Activated T-cell treated with anti-CD3 and anti-CD28 coated beads, Interleukin-2, amount 50 U/mL, for 72 hours (primary cell): ENCODE measurements around the gene HSD17B13. TPM values are rescaled to one million over a fixed set of nuclear protein-coding genes. Genes with fewer than 3 reads are reported as not detected.
"Not testable (repeated sequence)": the region's sequence is repeated elsewhere in the genome, so short reads cannot be mapped to it uniquely, and the experiment has no call there.

Experiments used
- ATAC-seq, 2 donors: fragments of 150-1000 bp; cut with Tn5 transposase; replicated peaks in 1 of 2; 2 replicates each; pipeline ENCODE4 v1.10.0; 2021; ENCODE audit warnings: moderate library complexity in 2 of 2, mild to moderate bottlenecking in 1 of 2
- DNase-seq, 2 donors: peaks; one replicate each; pipeline ENCODE4 v3.0.0; 2021 to 2022; ENCODE audit warnings: mixed read lengths in 1 of 2
- H3K27ac Mint-ChIP-seq: one replicate; pipeline ENCODE4 v1.8.0; 2022; ENCODE audit warnings: mild to moderate bottlenecking, moderate library complexity, mixed read lengths
- H3K27me3 Mint-ChIP-seq: one replicate; pipeline ENCODE4 v1.8.0; 2022; ENCODE audit warnings: low read depth, mixed read lengths
- H3K36me3 Mint-ChIP-seq, 2 donors: one replicate each; pipeline ENCODE4 v1.8.0; 2022; ENCODE audit warnings: mixed read lengths in 2 of 2, mild to moderate bottlenecking in 1 of 2; ENCODE audit not compliant: insufficient read depth in 2 of 2
- H3K4me1 Mint-ChIP-seq: one replicate; pipeline ENCODE4 v1.8.0; 2022; ENCODE audit warnings: low read depth, mixed read lengths
- H3K4me3 Mint-ChIP-seq, 2 donors: one replicate each; pipeline ENCODE4 v1.8.0; 2022; ENCODE audit warnings: mild to moderate bottlenecking in 2 of 2, mixed read lengths in 2 of 2, moderate library complexity in 2 of 2
- H3K9me3 Mint-ChIP-seq, 2 donors: one replicate each; pipeline ENCODE4 v1.8.0; 2022; ENCODE audit warnings: mixed read lengths in 2 of 2
- total RNA-seq, 2 donors: library from RNA; stranded (reverse); gene quantifications; one replicate each; pipeline ENCODE4 v1.2.3, GENCODE V29; 2022

Gene HSD17B13
- total RNA-seq, 2 donors from 2014 or later, result 0.14 TPM

GRCh38 chr4:87341954-87342635 is 19.4 kb upstream of the HSD17B13 start:
- H3K27me3 Mint-ChIP-seq, H3K9me3 Mint-ChIP-seq, H3K4me1 Mint-ChIP-seq, H3K4me3 Mint-ChIP-seq, DNase-seq, ATAC-seq, H3K27ac Mint-ChIP-seq: not testable (repeated sequence)
- H3K36me3 Mint-ChIP-seq, result peaks cover 6 to 23% of the 10 kb centered on the region in 2 donors

GRCh38 chr4:87339440-87339839 is 16.8 kb upstream of the HSD17B13 start:
- ATAC-seq (no peak), DNase-seq (no peak)
- Mint-ChIP-seq H3K9me3 (peaks cover 3 to 4% of the 10 kb centered on the region in 2 donors), H3K36me3 (peaks cover 2 to 23% of the 10 kb centered on the region in 2 donors), H3K27ac (no peak overlapping the region), H3K4me3 (no peak overlapping the region), H3K27me3 (no peaks in the 10 kb centered on the region), H3K4me1 (no peaks in the 10 kb centered on the region)

DNA sequence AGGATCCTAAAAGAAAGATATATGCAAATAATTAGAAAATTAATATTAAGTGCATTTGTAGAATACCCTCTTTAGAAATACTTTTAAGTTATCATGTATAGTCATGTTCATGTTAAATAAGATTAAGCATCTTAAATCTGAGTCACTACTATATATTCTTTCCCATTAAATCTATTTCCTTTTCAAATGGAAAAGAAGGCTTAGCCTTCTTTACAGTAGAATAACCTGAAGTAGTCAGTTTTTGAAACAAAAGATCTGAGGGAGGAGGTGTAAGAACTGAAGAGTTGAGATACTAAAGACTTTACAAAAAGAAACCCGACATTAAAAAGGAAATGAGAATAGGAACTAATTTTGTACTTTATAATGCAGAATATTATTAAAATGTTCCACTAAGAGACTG is 14.7 kb upstream of the HSD17B13 start:
- Mint-ChIP-seq H3K9me3 (peaks cover 9 to 14% of the 10 kb centered on the region in 2 donors), H3K27me3 (no peaks in the 10 kb centered on the region), H3K4me1 (no peaks in the 10 kb centered on the region), H3K36me3 (peaks cover 8 to 32% of the 10 kb centered on the region in 2 donors), H3K4me3 (no peak overlapping the region), H3K27ac (no peak overlapping the region)
- DNase-seq, result no peak
- no peak for ATAC-seq

DNA sequence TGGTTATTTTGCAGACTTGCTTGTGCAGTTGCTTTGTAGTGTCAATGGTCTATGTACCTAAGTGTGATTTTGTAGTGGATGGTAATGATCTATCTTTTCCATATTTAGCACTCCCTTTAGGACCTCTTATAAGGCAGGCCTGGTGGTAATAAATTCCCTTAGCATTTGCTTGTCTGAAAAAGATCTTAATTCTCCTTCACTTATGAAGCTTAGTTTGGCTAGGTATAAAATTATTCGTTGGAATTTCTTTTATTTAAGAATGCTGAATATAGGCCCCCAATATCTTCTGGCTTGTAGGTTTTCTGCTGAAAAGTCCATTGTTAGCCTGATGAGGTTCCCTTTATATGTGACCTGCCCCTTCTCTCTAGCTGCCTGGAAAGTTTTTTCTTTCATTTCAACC is 10.6 kb upstream of the HSD17B13 start:
- Mint-ChIP-seq H3K4me1 (no peaks in the 10 kb centered on the region), H3K27ac (no peak overlapping the region), H3K27me3 (no peaks in the 10 kb centered on the region), H3K9me3 (peaks cover 22 to 34% of the 10 kb centered on the region in 2 donors), H3K36me3 (peaks cover 15 to 29% of the 10 kb centered on the region in 2 donors), H3K4me3 (no peak overlapping the region)
- DNase-seq (no peak), ATAC-seq (no peak)

GRCh38 chr4:87330761-87331160 is 8.1 kb upstream of the HSD17B13 start:
- Mint-ChIP-seq H3K4me3 (no peak overlapping the region), H3K9me3 (peaks cover 23 to 34% of the 10 kb centered on the region in 2 donors), H3K36me3 (peaks cover 15 to 19% of the 10 kb centered on the region in 2 donors), H3K27me3 (no peaks in the 10 kb centered on the region), H3K4me1 (no peaks in the 10 kb centered on the region), H3K27ac (no peak overlapping the region)
- ATAC-seq (no peak), DNase-seq (no peak)

DNA sequence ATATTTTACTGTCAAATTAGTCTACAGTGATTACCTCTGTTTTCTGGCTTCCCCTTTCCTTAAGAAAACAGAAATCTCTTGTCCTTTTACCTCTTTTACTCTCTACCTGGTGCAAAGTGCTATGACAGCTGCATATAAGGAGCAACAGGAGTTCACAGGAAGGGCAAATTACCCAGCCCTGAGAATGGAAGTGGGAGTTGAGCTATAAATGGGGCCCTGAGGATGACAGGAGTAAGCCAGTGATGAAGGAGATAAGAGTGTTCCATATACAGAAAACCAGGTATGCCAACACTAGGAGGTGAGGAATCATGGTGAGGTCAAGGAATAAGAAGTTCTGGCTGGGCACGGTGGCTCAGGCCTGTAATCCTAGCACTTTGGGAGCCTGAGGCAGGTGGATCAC is 4.5 kb upstream of the HSD17B13 start:
- no peak overlapping the region for H3K4me3 Mint-ChIP-seq
- no peaks in the 10 kb centered on the region for H3K4me1 Mint-ChIP-seq
- peaks cover 3 to 7% of the 10 kb centered on the region in 2 donors for H3K36me3 Mint-ChIP-seq
- no peak for DNase-seq
- no peaks in the 10 kb centered on the region for H3K27me3 Mint-ChIP-seq
- peaks cover 12 to 18% of the 10 kb centered on the region in 2 donors for H3K9me3 Mint-ChIP-seq
- no peak for ATAC-seq
- no peak overlapping the region for H3K27ac Mint-ChIP-seq

DNA sequence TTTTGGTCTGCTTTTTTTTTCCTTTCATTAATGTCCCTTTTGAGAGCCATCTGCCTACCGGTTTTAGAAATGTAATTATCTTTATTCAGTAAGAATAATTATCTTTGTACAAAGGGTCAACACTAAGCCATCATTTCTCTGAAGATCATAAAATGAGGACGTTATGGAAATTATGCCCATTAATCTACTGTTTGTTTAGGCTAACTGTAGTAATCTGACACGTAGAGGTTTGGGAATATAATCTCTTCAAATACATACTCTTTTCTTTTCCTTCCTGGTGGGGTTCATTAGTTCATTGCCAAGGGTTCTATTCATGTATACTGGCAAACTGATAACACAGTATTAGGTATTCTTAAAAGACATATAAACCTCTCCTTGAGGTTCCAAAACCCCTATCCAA is 3.8 kb upstream of the HSD17B13 start:
- no peaks in the 10 kb centered on the region for H3K4me1 Mint-ChIP-seq
- DNase-seq (no peak), ATAC-seq (no peak)
- no peaks in the 10 kb centered on the region for H3K27me3 Mint-ChIP-seq
- H3K4me3 Mint-ChIP-seq, result no peak overlapping the region
- H3K36me3 Mint-ChIP-seq, result peaks cover 2 to 7% of the 10 kb centered on the region in 2 donors
- H3K9me3 Mint-ChIP-seq, result peaks cover 8 to 13% of the 10 kb centered on the region in 2 donors
- no peak overlapping the region for H3K27ac Mint-ChIP-seq

DNA sequence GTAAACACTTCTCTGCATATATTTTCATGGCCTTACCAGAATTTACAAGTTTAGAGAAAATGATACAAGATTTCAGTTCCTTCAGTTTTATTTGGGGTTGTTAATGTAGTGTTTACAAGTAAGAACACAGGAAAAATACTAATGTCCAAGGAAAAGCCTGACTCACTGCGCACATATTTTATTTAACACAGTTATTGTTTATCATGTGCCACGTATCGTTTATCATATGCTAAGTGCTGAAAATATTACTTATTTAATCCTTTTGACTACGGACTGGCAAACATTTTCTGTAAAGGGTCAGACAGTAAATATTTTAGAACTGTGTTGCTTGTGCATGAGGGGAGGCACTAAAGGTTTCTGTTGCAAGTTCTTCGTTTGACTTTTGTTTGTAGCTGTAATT is 794 bp downstream of the HSD17B13 start:
- no peak overlapping the region for H3K27ac Mint-ChIP-seq
- H3K4me3 Mint-ChIP-seq, result no peak overlapping the region
- no peak for DNase-seq
- no peaks in the 10 kb centered on the region for H3K36me3 Mint-ChIP-seq
- H3K4me1 Mint-ChIP-seq, result peaks cover 3% of the 10 kb centered on the region
- ATAC-seq, result no peak
- no peaks in the 10 kb centered on the region for H3K9me3 Mint-ChIP-seq
- no peaks in the 10 kb centered on the region for H3K27me3 Mint-ChIP-seq

DNA sequence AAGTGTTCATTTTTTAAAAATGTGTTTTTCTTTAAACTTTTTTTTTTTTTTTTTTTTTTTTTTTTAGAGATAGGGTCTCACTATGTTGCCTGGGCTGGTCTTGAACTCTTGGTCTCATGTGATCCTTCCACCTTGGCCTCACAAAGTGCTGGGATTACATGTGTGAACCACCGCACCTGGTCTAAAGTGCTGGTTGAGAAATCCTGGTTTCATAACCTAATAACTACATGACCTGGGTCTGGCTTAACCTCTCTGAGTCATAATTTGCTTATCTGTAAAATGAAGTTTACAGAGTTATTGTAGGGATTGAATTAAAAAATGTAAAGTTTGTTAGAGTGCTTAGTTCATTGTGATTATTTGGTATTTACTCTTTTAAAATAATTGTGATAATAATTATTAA is 5.2 kb downstream of the HSD17B13 start:
- ATAC-seq, result no peak
- no peak for DNase-seq
- Mint-ChIP-seq H3K27ac (no peak overlapping the region), H3K9me3 (no peaks in the 10 kb centered on the region), H3K4me3 (no peak overlapping the region), H3K4me1 (peaks cover 6% of the 10 kb centered on the region), H3K36me3 (no peaks in the 10 kb centered on the region), H3K27me3 (no peaks in the 10 kb centered on the region)

DNA sequence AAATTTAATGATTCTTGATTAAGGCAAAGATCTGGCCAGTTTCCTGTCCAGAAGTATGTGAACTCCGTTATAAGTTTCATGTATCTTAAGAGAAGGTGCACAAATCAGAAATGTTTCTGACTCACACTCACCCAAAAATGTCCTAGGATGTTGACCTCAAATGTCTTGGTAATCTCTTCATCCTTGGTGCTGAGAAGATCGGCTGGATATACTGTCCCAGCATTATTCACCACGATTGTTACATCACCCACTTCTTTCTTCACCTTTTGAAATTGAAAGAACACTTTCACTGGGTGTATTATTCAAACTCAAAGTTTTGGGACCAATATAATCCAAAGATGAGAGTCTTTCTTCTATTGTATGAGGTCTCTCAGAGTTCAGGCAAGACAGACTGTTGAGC is 5.7 kb downstream of the HSD17B13 start:
- no peaks in the 10 kb centered on the region for H3K9me3 Mint-ChIP-seq
- ATAC-seq, result no peak
- no peak overlapping the region for H3K27ac Mint-ChIP-seq
- H3K4me3 Mint-ChIP-seq, result no peak overlapping the region
- no peaks in the 10 kb centered on the region for H3K27me3 Mint-ChIP-seq
- no peaks in the 10 kb centered on the region for H3K36me3 Mint-ChIP-seq
- H3K4me1 Mint-ChIP-seq, result peaks cover 6% of the 10 kb centered on the region
- no peak for DNase-seq

- ATAC-seq, H3K27ac Mint-ChIP-seq, H3K4me3 Mint-ChIP-seq, DNase-seq, H3K9me3 Mint-ChIP-seq, H3K4me1 Mint-ChIP-seq, H3K27me3 Mint-ChIP-seq, H3K36me3 Mint-ChIP-seq: not testable (repeated sequence)
Observed at GRCh38 chr4:87315000-87315399, 7.7 kb downstream of the HSD17B13 start.

GRCh38 chr4:87313756-87314155 is 8.9 kb downstream of the HSD17B13 start:
- H3K9me3 Mint-ChIP-seq, result no peaks in the 10 kb centered on the region
- H3K27ac Mint-ChIP-seq, result no peak overlapping the region
- H3K36me3 Mint-ChIP-seq, result no peaks in the 10 kb centered on the region
- H3K4me3 Mint-ChIP-seq, result no peak overlapping the region
- no peak for DNase-seq
- peaks cover 6% of the 10 kb centered on the region for H3K4me1 Mint-ChIP-seq
- H3K27me3 Mint-ChIP-seq, result no peaks in the 10 kb centered on the region
- ATAC-seq, result no peak

DNA sequence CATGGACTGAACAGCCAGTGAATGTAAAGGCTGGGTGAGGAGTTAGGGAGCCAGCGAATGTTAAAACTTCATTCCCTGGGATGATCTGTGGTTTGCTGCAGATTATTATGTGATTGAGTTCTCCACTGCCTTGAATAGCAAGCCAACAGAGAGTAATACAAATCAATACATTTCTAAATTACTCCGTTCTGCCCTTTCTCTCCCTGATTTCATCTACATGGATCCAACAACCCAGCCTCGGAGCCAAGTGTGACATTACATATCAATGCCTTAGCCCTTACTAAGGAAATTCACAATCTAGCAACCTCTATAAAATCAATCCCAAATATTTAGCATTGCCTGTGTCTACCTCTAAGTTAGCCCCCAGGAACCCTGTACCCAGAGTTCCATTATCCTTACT is 11.0 kb downstream of the HSD17B13 start:
- DNase-seq (no peak), ATAC-seq (no peak)
- no peak overlapping the region for H3K27ac Mint-ChIP-seq
- peaks cover 5% of the 10 kb centered on the region for H3K4me1 Mint-ChIP-seq
- no peaks in the 10 kb centered on the region for H3K9me3 Mint-ChIP-seq
- H3K4me3 Mint-ChIP-seq, result no peak overlapping the region
- no peaks in the 10 kb centered on the region for H3K36me3 Mint-ChIP-seq
- no peaks in the 10 kb centered on the region for H3K27me3 Mint-ChIP-seq

DNA sequence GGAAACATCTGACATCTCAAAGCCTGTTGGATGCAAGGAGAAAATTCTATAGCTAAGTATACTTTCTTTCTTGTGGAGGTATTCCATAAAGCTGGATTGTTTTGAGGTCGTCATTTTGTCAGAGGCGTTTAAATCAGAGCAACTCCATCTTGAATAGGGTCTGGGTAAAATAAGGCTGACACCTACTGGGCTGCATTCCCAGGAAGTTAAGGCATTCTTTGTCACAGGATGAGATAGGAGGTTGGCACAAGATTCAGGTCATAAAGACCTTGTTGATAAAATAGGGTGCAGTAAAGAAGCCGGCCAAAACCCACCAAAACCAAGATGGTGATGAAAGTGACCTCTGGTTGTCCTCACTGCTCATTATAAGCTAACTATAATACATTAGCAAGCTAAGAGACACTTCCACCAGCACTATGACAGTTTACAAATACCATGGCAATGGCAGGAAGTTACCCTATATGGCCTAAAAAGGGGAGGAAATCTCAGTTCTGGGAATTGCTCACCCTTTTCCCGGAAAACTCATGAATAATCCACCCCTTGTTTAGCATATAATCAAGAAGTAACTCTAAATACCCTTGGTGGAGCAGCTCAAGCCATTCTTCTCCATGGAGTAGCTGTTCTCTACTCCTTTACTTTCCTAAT is 11.9 kb downstream of the HSD17B13 start:
- ATAC-seq (no peak), DNase-seq (no peak)
- Mint-ChIP-seq H3K27ac (no peak overlapping the region), H3K4me1 (peaks cover 12% of the 10 kb centered on the region), H3K27me3 (no peaks in the 10 kb centered on the region), H3K9me3 (no peaks in the 10 kb centered on the region), H3K36me3 (no peaks in the 10 kb centered on the region), H3K4me3 (no peak overlapping the region)
